Activated CD4-positive, alpha-beta T cell treated with anti-CD3 and anti-CD28 coated beads, Interleukin-2, amount 10 ng/mL, durations not matched to agents 24 days and 14 days (primary cell): Measurements from ENCODE around the gene LCOR. TPM values are rescaled to one million over a fixed set of nuclear protein-coding genes. Genes with fewer than 3 reads are reported as not detected.

Experiments
- DNase-seq: peaks from one replicate; pipeline ENCODE4 v3.0.0; 2022
- H3K27ac Mint-ChIP-seq: one replicate; pipeline ENCODE4 v1.8.0; 2022; ENCODE audit warnings: mild to moderate bottlenecking, mixed read lengths
- H3K27me3 Mint-ChIP-seq: one replicate; pipeline ENCODE4 v1.8.0; 2022; ENCODE audit warnings: mixed read lengths
- H3K36me3 Mint-ChIP-seq: one replicate; pipeline ENCODE4 v1.8.0; 2022; ENCODE audit warnings: low read depth, mild to moderate bottlenecking, mixed read lengths
- H3K4me1 Mint-ChIP-seq: one replicate; pipeline ENCODE4 v1.8.0; 2021; ENCODE audit warnings: mixed read lengths
- H3K4me3 Mint-ChIP-seq: one replicate; pipeline ENCODE4 v1.8.0; 2022; ENCODE audit warnings: mild to moderate bottlenecking, moderate library complexity, mixed read lengths
- H3K9me3 Mint-ChIP-seq: one replicate; pipeline ENCODE4 v1.8.0; 2021; ENCODE audit warnings: mixed read lengths
- intact Hi-C: fragments of 100-400 bp; cut with micrococcal nuclease; formaldehyde crosslinking; loops from one replicate; pipeline ENCODE4 v1.15.1; 2023
- total RNA-seq: library from RNA; stranded (reverse); gene quantifications from 2 replicates; pipeline ENCODE4 v1.2.3, GENCODE V29; 2022

The LCOR gene
- total RNA-seq, 1 donor from 2014 or later = 22.6 TPM

DNA sequence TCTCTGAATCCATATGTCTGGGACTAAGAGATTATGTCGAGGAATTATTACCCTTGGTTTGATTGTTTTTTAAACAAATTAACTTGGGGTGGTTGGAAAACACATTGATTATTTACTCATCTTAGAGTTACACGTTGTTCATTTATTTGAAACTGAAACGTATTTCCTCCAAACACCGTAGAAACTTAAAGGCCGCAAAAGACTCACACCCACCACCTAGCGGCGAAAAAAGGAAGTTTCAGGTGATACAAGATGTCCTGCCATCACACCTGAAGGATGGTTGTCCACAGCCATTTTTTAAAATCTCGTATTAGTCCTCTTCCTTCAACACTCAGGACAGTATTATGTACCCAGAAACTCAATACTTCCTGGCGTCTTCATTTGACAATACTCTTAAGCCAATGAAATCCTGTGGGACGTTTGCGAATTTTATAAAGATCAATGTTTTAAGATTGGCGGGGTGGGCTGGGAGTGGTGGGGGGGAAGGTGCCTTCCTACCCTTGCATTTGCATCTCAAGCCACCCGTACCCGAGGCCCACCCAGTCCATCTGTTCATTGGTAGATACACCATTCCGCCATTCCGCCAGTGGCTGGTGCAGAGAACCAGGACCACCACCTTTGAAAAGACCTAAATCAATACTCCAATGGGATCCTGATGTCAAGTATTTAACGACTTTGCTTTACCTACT lies 1.4 kb upstream of the LCOR start:
- Mint-ChIP-seq H3K27ac (peak overlapping the region; percentile 81), H3K27me3 (peaks cover 3% of the 10 kb centered on the region), H3K4me3 (peak overlapping the region; percentile 72), H3K4me1 (peaks cover 30% of the 10 kb centered on the region), H3K9me3 (no peaks in the 10 kb centered on the region), H3K36me3 (peaks cover 10% of the 10 kb centered on the region)
- DNase-seq = peak; percentile 95
- intact Hi-C loops = loop anchor here (1.0 to 10.0 kb wide), 12 partner anchors 41 to 664 kb away; partner anchors contain the start of genes ARHGAP19, MMS19, PGAM1 and PIK3AP1

DNA sequence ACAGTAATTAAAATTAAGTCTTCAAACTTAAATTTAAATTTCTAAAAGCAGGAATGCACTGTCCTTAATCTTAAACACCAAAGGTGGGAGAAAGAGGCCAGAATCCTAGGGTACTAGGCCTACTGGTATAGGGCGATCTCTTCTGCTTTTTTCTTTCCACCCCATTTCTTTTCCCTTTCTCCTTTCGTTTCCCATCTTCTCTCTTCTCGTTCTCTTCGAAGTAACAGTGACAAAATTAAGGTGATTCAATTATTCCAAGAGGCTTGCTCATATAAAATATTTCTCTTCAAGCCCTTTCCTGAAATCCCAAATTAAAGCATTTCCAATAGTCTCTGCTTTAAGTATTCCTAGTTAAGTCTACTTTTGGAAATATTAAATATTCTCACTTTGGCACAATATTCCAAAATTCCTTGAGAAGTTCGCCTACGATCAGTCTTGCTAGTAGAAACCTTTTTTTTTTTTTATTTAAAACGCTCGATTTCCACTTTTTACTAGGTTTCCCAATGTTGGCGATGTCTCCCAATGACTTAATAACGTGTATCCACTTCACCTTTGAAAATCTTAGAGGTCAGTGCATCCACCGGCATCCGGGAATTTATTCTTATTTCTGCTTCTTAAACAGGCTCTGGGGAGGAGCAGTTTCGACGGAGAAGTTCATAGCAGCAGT lies 765 bp upstream of the LCOR start:
- Mint-ChIP-seq H3K27me3 (peaks cover 3% of the 10 kb centered on the region), H3K4me3 (peak overlapping the region; percentile 88), H3K27ac (peak overlapping the region; percentile 95), H3K4me1 (peaks cover 34% of the 10 kb centered on the region), H3K9me3 (no peaks in the 10 kb centered on the region), H3K36me3 (peaks cover 10% of the 10 kb centered on the region)
- DNase-seq = no peak
- intact Hi-C loops = loop anchor here (2.0 to 10.0 kb wide), 8 partner anchors 111 to 663 kb away; partner anchors contain the start of genes ARHGAP19, MMS19, PGAM1 and PIK3AP1

DNA sequence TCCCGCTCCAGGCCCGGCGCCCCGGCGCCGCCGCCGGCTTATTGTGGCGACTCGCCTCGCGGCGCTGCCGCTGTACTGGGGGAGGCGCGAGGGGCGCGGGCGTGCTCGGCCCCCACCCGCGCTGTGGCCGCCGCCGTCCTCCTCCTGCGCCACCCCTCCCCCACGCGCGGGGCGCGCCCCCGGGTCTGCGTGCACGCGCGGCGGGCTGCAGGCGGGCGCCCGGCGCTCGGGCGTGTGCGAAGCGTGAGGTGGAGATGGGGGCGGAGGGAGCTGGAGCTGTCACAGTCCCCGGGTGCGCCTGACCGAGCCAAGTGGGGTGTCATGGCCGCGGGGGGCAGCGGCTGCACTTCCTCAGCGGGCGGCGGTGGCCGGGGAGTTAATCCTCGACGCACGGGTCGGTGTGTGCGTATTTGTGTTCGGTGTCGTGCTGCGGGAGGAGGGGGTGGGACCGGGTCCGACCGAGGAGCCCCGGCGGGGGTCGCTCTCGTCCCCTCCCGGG lies 672 bp downstream of the LCOR start:
- Mint-ChIP-seq H3K4me1 (peaks cover 36% of the 10 kb centered on the region), H3K27me3 (no peaks in the 10 kb centered on the region), H3K36me3 (peaks cover 16% of the 10 kb centered on the region), H3K9me3 (no peaks in the 10 kb centered on the region), H3K4me3 (peak overlapping the region; percentile 86), H3K27ac (peak overlapping the region; percentile 89)
- intact Hi-C loops = loop anchor here (5.0 to 10.0 kb wide), 4 partner anchors 320 to 662 kb away; partner anchors contain the start of genes ARHGAP19, MMS19, PGAM1 and TLL2
- peak; percentile 97 for DNase-seq

DNA sequence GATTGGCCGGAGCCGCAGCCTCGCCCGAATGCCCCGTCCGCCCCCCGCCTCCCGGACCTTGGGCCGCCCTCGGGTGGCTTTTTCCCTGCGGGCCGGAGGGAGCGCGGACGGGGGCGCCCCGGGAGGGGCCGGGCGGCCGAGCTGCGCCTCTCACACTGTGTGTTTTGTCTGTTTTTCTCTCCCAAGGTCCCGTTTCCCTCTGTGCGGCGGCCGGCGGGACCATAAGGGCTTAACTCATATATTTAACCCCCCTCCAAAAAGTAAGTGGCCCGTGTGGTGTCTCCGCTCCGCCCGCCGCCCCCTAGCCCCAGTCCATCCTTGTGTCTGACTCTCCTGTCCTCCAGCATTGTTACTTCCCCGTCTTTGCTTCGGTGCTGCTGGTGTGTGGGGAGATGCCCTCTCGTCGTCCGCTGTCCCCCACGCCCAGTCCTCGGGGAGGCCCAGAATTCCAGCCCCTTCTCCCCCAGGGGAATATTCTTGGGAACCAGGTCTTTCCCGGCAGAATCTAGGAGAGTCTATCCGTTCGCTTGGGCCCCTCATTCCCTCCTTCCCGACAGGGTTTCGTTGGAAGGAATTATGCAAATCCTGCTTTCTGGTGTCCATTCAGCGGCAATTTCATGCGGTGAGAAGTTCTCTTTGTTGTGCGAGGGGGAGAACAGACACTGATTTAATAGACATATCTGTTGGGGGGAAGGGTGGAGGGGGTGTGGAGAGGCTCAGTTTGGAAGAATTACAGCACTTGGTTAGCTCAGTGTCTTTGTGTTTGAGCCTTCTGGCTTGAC lies 1.3 kb downstream of the LCOR start:
- DNase-seq = peak; percentile 69

DNA sequence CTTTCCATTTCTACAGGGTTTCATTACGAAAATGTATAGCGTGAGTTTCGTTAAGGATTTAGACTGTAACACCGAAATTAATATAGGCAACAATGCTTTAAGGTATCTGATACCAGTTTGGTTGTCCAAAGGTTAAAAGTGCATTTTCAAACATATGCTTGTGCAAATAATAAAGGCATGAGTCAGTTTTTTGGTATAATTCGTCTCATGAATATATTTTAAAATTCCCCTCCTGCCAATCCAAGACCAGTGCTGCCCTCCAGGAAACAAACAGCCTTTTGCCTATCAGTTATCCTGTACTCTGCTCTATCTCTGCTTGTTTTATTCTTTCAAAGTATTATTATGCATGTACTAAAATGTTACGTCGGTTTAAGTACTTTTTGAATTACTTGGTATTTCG lies 2.0 kb downstream of the LCOR start:
- peak overlapping the region; percentile 93 for H3K4me3 Mint-ChIP-seq
- intact Hi-C loops = loop anchor here (5.0 to 10.0 kb wide), 4 partner anchors 322 to 661 kb away; partner anchors contain the start of genes ARHGAP19, MMS19, PGAM1 and TLL2
- DNase-seq = no peak
- H3K27ac Mint-ChIP-seq = peak overlapping the region; percentile 89
- H3K27me3 Mint-ChIP-seq = no peaks in the 10 kb centered on the region
- peaks cover 41% of the 10 kb centered on the region for H3K4me1 Mint-ChIP-seq
- no peaks in the 10 kb centered on the region for H3K9me3 Mint-ChIP-seq
- H3K36me3 Mint-ChIP-seq = peaks cover 20% of the 10 kb centered on the region

More for the DNA sequence above, 1.3 kb downstream of the LCOR start:
- Mint-ChIP-seq H3K27me3 (no peaks in the 10 kb centered on the region), H3K4me3 (peak overlapping the region; percentile 93), H3K9me3 (no peaks in the 10 kb centered on the region), H3K27ac (peak overlapping the region; percentile 89), H3K36me3 (peaks cover 19% of the 10 kb centered on the region), H3K4me1 (peaks cover 38% of the 10 kb centered on the region)
- intact Hi-C loops = loop anchor here (5.0 to 10.0 kb wide), 4 partner anchors 321 to 661 kb away; partner anchors contain the start of genes ARHGAP19, MMS19, PGAM1 and TLL2

DNA sequence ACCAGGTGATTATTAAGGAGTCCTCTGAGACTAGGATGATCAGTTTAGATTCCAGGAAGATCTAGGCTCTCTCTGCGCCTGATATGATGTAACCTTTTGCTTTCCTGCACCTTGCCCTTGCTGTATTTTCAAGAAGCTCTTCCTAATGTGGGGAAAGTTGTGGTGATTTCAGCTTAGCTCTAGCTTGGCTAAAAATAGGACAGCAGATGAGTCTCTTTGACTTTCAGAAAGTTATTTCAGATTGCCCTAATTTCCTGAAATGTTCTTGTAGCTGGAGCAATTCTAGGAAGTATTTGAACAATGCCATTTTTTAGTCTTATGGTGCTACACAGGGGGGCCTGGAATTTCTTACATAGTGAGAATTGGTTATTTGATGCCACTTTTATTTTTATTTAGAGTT lies 3.8 kb downstream of the LCOR start:
- no peaks in the 10 kb centered on the region for H3K27me3 Mint-ChIP-seq
- peaks cover 20% of the 10 kb centered on the region for H3K36me3 Mint-ChIP-seq
- intact Hi-C loops = loop anchor here (10.0 kb wide), 3 partner anchors 459 to 659 kb away; partner anchors contain the start of genes ARHGAP19, MMS19, PGAM1 and UBTD1
- H3K4me1 Mint-ChIP-seq = peaks cover 42% of the 10 kb centered on the region
- no peak overlapping the region for H3K27ac Mint-ChIP-seq
- H3K9me3 Mint-ChIP-seq = no peaks in the 10 kb centered on the region
- no peak for DNase-seq
- H3K4me3 Mint-ChIP-seq = no peak overlapping the region

DNA sequence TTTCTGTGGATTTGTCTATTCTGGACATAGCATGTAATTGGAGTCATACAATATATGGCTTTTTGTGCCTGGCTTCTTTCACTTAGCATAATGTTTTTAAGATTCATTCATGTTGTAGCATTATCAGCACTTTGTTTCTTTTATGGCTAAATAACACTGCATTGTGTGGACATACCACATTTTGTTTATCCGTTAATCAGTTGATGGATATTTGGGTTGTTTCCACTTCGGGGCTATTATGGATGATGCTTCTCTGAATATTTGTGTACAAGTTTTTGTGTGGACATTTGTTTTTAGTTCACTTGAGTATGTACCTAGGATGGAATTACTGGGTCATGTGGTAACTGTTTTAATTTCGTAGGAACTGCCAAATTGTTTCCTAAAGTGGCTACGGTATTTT lies 6.4 kb downstream of the LCOR start:
- Mint-ChIP-seq H3K36me3 (peaks cover 16% of the 10 kb centered on the region), H3K27ac (no peak overlapping the region), H3K4me1 (peaks cover 41% of the 10 kb centered on the region), H3K4me3 (no peak overlapping the region), H3K27me3 (no peaks in the 10 kb centered on the region), H3K9me3 (no peaks in the 10 kb centered on the region)
- intact Hi-C loops = loop anchor here (10.0 kb wide), 3 partner anchors 456 to 656 kb away; partner anchors contain the start of genes ARHGAP19, MMS19, PGAM1 and UBTD1
- no peak for DNase-seq

DNA sequence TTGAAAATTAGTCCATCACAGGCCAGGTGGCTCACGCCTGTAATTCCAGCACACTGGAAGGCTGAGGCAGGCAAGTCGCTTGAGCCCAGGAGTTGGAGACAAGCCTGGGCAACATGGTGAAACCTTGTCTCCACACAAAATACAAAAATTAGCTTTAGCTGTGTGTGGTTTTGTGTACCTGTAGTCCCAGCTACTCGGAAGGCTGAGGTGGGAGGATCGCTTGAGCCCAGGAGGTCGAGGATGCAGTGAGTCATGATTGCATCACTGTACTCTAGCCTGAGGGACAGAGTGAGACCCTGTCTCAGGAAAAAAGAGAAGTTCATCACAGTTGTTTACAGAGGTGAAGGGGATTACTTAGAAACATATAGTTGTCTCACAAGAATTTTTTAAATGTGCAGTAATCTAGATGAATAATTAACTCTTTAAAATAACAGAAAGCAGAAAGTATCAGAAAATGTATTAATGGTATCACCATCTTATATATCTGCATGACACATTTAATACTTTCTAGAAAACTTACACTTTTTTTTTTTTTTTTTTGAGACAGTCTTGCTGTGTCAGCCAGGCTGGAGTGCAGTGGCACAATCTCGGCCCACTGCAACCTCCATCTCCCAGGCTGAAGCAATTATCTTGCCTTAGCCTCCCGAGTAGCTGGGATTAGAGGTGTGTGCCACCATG lies 8.9 kb downstream of the LCOR start:
- Mint-ChIP-seq H3K27ac (no peak overlapping the region), H3K27me3 (no peaks in the 10 kb centered on the region), H3K4me1 (peaks cover 30% of the 10 kb centered on the region)

DNA sequence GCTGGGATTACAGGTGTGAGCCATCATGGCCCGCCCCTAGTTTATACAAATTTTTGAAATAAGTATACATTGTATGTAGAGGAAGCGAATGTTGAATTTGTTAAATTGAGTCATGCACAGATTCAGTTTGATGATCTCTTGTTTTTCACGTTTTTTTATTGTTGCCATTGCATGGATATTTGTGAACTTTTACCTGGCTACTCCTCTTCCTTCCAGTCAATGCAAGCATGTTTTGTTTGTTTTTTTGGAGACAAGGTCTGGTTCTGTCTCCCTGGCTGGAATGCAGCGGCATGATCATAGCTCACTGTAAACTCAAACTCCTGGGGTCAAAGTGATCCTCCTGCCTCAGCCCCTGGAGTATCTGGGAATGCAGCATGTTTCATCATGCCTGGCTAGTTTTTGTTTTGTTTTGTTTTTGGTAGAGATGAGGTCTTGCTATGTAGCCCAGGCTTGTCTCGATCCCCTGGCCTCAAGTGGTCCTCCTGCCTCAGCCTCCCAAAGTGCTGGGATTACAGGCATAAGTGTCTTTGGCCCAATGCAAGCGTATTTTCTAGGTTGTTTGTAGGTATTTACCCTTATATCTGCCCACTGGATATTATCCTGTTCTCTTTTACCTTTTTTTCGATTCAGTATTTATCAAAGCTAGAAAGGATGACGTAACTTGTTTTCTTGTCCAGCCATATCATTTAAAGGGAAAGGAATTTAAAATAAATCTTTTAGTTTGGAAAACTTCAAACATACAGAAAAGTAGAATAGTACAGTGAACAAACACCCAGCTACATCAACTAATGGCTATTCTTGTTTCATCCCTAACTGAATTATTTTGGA lies 11.0 kb downstream of the LCOR start:
- peaks cover 28% of the 10 kb centered on the region for H3K4me1 Mint-ChIP-seq
- H3K27me3 Mint-ChIP-seq = no peaks in the 10 kb centered on the region
- peak overlapping the region; percentile 46 for H3K27ac Mint-ChIP-seq
- H3K4me3 Mint-ChIP-seq = no peak overlapping the region
- H3K36me3 Mint-ChIP-seq = peaks cover 3% of the 10 kb centered on the region
- no peaks in the 10 kb centered on the region for H3K9me3 Mint-ChIP-seq
- no peak for DNase-seq
- intact Hi-C loops = no loop called here

More for the DNA sequence above, 8.9 kb downstream of the LCOR start:
- Mint-ChIP-seq H3K36me3 (peaks cover 10% of the 10 kb centered on the region), H3K9me3 (no peaks in the 10 kb centered on the region), H3K4me3 (no peak overlapping the region)
- intact Hi-C loops = no loop called here
- DNase-seq = no peak

DNA sequence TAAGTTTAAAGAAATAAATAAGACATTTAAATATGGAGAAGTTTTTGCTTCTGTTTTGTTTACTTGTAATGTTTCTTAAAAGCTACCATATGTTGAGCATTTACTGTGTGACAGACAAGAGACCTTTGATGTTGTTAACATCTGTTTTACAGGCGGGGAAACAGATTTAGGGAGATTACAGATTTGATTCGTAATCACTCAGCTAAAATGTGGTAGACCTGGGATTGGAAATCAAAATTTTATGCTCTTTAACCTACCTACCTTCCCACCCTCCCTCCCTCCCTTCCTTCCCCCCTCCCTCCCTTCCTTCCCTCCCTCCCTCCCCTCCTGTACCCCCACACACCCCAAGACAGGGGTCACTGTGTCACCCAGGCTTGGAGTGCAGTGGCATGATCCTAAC lies 11.7 kb downstream of the LCOR start:
- intact Hi-C loops = no loop called here
- H3K27me3 Mint-ChIP-seq = no peaks in the 10 kb centered on the region
- H3K4me1 Mint-ChIP-seq = peaks cover 23% of the 10 kb centered on the region
- DNase-seq = no peak
- no peaks in the 10 kb centered on the region for H3K36me3 Mint-ChIP-seq
- no peak overlapping the region for H3K27ac Mint-ChIP-seq
- H3K4me3 Mint-ChIP-seq = no peak overlapping the region
- H3K9me3 Mint-ChIP-seq = no peaks in the 10 kb centered on the region

DNA sequence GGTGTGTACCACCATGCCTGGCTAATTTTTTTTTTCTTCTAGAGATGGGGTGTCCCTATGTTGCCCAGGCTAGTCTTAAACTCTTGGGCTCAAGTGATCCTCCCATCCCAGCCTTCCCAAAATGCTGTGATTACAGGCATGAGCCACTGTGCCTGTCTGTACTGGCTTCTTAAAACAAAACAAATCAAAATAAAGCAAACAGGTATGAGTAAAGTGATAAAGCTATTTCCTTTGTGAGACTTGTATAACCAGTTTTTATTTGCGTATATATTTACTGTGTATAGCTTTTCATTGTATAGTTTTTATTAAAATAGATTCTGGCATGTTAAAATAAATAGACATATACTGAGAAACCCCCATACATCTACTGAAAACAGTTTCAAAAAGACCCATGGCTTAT lies 14.3 kb downstream of the LCOR start:
- Mint-ChIP-seq H3K27me3 (no peaks in the 10 kb centered on the region), H3K4me1 (peaks cover 16% of the 10 kb centered on the region), H3K27ac (no peak overlapping the region), H3K36me3 (peaks cover 4% of the 10 kb centered on the region), H3K9me3 (no peaks in the 10 kb centered on the region), H3K4me3 (no peak overlapping the region)
- intact Hi-C loops = no loop called here
- no peak for DNase-seq

DNA sequence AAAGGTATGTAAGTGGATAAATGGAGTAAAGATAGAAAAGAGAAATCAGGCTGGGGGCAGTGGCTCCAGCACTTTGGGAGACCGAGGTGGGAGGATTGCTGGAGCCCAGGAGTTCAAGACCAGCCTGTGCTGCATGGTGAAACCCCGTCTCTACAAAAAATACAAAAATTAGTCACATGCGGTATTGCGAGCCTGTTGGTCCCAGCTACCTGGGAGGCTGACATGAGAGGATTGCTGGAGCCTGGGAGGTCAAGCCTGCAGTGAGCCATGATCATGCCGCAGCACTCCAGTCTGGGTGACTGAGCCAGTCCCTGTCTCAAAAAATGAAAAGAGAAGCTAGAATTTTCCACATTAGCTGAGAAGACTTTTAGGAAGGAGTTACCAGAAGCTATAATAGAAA lies 14.8 kb downstream of the LCOR start:
- no peak for DNase-seq
- Mint-ChIP-seq H3K27me3 (no peaks in the 10 kb centered on the region), H3K36me3 (peaks cover 4% of the 10 kb centered on the region), H3K27ac (no peak overlapping the region), H3K4me3 (no peak overlapping the region), H3K9me3 (no peaks in the 10 kb centered on the region), H3K4me1 (peaks cover 16% of the 10 kb centered on the region)
- intact Hi-C loops = no loop called here
